ENCODE results near the gene SLC44A3.

DNA sequence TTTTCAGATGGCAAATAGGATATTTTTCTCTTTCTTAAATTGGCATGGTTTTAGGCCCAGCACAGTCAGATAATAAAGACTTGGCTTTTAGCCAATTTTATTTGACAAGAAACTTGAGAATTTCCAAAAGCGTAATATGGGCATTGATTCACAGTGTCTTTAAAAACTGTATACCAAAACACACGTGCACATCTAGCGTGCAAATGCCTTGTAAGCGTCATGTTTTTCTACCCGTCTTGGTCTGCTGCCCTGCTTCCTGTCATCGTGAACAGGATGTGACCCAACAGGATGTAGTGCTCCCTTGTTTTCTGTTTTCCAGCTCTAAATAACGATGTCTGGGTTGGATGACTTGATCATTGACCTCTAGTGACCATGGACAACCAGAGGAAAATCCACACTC, 24.7 kb upstream of the SLC44A3 start:
- TF ChIP-seq, protein P1, sequence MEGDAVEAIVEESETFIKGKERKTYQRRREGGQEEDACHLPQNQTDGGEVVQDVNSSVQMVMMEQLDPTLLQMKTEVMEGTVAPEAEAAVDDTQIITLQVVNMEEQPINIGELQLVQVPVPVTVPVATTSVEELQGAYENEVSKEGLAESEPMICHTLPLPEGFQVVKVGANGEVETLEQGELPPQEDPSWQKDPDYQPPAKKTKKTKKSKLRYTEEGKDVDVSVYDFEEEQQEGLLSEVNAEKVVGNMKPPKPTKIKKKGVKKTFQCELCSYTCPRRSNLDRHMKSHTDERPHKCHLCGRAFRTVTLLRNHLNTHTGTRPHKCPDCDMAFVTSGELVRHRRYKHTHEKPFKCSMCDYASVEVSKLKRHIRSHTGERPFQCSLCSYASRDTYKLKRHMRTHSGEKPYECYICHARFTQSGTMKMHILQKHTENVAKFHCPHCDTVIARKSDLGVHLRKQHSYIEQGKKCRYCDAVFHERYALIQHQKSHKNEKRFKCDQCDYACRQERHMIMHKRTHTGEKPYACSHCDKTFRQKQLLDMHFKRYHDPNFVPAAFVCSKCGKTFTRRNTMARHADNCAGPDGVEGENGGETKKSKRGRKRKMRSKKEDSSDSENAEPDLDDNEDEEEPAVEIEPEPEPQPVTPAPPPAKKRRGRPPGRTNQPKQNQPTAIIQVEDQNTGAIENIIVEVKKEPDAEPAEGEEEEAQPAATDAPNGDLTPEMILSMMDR (IDR thresholded peaks at IDR 0.05) = no peak
- TF ChIP-seq EZH2 (IDR thresholded peaks at IDR 0.05) = no peak

Measured in neural progenitor cell (in vitro differentiated cells).